Measurements from ENCODE around the gene TM4SF4.

Gene TM4SF4

GRCh38 chr3:149481491-149481890 is 7.0 kb downstream of the TM4SF4 start:
- DNase-seq (ENCODE audit: low spot score), result no peak

GRCh38 chr3:149486726-149487125 is 12.2 kb downstream of the TM4SF4 start:
- no peak for DNase-seq (ENCODE audit: low spot score)

GRCh38 chr3:149487598-149488197 is 13.2 kb downstream of the TM4SF4 start:
- no peak for DNase-seq (ENCODE audit: low spot score)

GRCh38 chr3:149489060-149489690 is 14.7 kb downstream of the TM4SF4 start:
- DNase-seq (ENCODE audit: low spot score), result peak; percentile 40

- DNase-seq (ENCODE audit: low spot score), result no peak
These were observed 15.9 kb downstream of the TM4SF4 start for GRCh38 chr3:149490260-149490971.

GRCh38 chr3:149493315-149494021 is 19.0 kb downstream of the TM4SF4 start:
- no peak for DNase-seq (ENCODE audit: low spot score)

- peak; percentile 75 for DNase-seq (ENCODE audit: low spot score)
These were observed 19.7 kb downstream of the TM4SF4 start for GRCh38 chr3:149494022-149494758.

GRCh38 chr3:149494759-149495580 is 20.5 kb downstream of the TM4SF4 start:
- DNase-seq (ENCODE audit: low spot score), result peak; percentile 25

GRCh38 chr3:149495581-149496125 is 21.2 kb downstream of the TM4SF4 start:
- no peak for DNase-seq (ENCODE audit: low spot score)

GRCh38 chr3:149496891-149497290 is 22.4 kb downstream of the TM4SF4 start:
- no peak for DNase-seq (ENCODE audit: low spot score)

- no peak for DNase-seq (ENCODE audit: low spot score)
These were observed 23.6 kb downstream of the TM4SF4 start for GRCh38 chr3:149497966-149498670.

- DNase-seq (ENCODE audit: low spot score), result peak; percentile 78
These were observed 27.0 kb downstream of the TM4SF4 start for GRCh38 chr3:149501524-149501923.

- no peak for DNase-seq (ENCODE audit: low spot score)
These were observed 27.9 kb downstream of the TM4SF4 start for GRCh38 chr3:149502438-149502837.

GRCh38 chr3:149506540-149506939 is 32.0 kb downstream of the TM4SF4 start:
- DNase-seq (ENCODE audit: low spot score), result peak; percentile 35

GRCh38 chr3:149506965-149507364 is 32.5 kb downstream of the TM4SF4 start:
- DNase-seq (ENCODE audit: low spot score), result no peak

- DNase-seq (ENCODE audit: low spot score), result peak; percentile 13
These were observed 33.2 kb downstream of the TM4SF4 start for GRCh38 chr3:149507491-149508324.

GRCh38 chr3:149509526-149509925 is 35.0 kb downstream of the TM4SF4 start:
- no peak for DNase-seq (ENCODE audit: low spot score)

GRCh38 chr3:149510480-149510879 is 36.0 kb downstream of the TM4SF4 start:
- DNase-seq (ENCODE audit: low spot score), result no peak

GRCh38 chr3:149511040-149511626 is 36.6 kb downstream of the TM4SF4 start:
- DNase-seq (ENCODE audit: low spot score), result no peak
